Posterior vena cava (tissue), 2 donors: Measurements from ENCODE around the gene NQO2. TPM values are rescaled to one million over a fixed set of nuclear protein-coding genes. Genes with fewer than 3 reads are reported as not detected.
"Not testable (repeated sequence)": the region's sequence is repeated elsewhere in the genome, so short reads cannot be mapped to it uniquely, and the experiment has no call there.

ENCODE experiments used
- DNase-seq: peaks from one replicate; pipeline ENCODE4 v3.0.0-alpha.2; 2020; ENCODE audit warnings: low spot score
- intact Hi-C, 2 donors: fragments of 100-400 bp; cut with DNase I; formaldehyde crosslinking; loops; one replicate each; pipeline versions ENCODE4 v1.14.1 to v1.14.2; 2022 to 2023
- total RNA-seq, 2 donors: library from RNA; stranded (reverse); fragmentation: NEBNext Ultra II Directional; extraction: Animal tissue kit (Norgen Biotek cat#: 25700); gene quantifications; one replicate each; pipeline ENCODE4 v1.2.1, GENCODE V29; 2021
- donor health status: DM: yes; HTN: yes; CAD: no.
- donor health status: DM: yes; HTN: yes; CAD: no.

Gene NQO2
- total RNA-seq, 2 donors from 2014 or later, result 27.7 to 42.4 TPM

DNA sequence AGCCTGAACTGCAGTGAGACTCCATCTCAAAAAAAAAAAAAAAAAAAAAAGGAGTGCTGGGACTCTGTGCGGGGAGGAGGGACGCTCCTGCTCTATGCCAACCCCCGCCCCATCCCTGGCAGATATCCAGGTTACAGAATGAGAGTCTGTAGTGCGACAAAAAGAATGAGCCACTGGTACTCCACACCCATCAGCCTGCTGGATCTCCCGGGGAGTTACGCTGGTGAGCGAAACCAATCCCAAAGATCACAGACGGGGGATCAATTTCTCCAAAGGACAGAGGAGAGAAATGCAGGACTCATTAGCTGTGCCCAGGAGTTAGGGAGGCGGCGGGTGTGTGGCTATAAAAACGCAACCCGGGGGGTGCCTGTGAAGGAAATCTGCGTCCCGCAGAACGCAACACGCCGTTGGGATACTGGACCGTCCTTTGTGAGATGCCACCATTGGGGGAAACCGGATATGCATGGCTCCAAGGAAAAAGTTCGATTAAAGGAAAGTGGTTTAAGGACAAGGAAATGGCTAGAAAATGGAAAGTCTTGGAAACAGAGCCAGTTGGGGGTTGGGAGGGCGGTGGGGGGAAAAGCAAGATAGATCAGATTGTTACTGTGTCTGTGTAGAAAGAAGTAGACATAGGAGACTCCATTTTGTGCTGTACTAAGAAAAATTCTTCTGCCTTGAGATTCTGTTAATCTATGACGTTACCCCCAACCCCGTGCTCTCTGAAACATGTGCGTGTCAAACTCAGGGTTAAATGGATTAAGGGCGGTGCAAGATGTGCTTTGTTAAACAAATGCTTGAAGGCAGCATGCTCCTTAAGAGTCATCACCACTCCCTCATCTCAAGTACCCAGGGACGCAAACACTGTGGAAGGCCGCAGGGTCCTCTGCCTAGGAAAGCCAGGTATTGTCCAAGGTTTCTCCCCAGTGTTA is 54.8 kb downstream of the NQO2 start:
- intact Hi-C loops, result loop anchor here (2.0 to 10.0 kb wide), 2 partner anchors 56 to 210 kb away; partner anchors contain the start of genes NQO2 (in 2 of the 2) and SERPINB1 (in 1 of the 2)
- DNase-seq, result peak; percentile 92

- intact Hi-C loops, result loop anchor here (2.0 to 10.0 kb wide), 2 partner anchors 56 to 210 kb away; partner anchors contain the start of genes NQO2 (in 2 of the 2) and SERPINB1 (in 1 of the 2)
- not testable (repeated sequence) for DNase-seq
These were observed 55.4 kb downstream of the NQO2 start for GRCh38 chr6:3055158-3055499.

- DNase-seq, result no peak
- intact Hi-C loops, result loop anchor here in 1 of 2 donors (10.0 kb wide), 1 partner anchor 212 kb away; the partner anchor contains the start of gene SERPINB1
These were observed 57.5 kb downstream of the NQO2 start for GRCh38 chr6:3057063-3057770.

DNA sequence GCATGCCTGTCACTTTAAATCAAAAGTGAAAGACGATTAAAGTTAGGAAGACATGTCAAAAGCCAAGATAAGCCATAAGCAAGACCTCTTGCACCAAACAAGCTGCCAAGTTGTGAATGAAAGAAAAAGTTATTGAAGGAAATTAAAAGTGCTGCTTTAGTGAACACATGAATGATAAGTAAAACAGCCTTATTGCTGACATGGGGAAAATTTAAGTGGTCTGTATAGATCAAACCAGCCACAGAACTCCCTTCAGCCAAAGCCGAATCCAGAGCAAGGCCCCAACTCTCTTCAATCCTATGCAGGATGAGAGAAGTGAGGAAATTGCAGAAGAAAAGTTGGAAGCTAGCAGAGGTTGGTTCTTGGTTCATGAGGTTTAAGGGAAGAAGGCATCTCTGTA is 59.3 kb downstream of the NQO2 start:
- intact Hi-C loops, result loop anchor here in 1 of 2 donors (10.0 kb wide), 1 partner anchor 214 kb away; the partner anchor contains the start of gene SERPINB1
- DNase-seq, result no peak

DNA sequence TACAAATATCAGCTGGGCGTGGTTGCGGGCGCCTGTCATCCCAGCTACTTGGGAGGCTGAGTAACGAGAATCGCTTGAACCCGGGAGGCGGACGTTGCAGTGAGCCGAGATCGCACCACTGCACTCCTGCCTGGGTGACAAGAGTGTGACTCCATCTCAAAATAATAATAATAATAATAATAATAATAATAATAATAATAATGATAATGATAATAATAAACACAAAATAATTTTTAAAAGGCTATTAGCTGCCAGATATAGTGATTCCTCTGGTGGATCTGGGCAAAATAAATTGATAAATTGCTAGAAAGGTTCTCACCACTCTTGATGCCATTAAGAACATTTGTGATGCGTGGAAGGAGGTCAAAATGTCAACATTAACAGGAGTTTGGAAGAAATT is 60.4 kb downstream of the NQO2 start:
- intact Hi-C loops, result loop anchor here in 1 of 2 donors (2.0 kb wide), 1 partner anchor 55 kb away; no protein-coding TSS in a partner anchor

DNA sequence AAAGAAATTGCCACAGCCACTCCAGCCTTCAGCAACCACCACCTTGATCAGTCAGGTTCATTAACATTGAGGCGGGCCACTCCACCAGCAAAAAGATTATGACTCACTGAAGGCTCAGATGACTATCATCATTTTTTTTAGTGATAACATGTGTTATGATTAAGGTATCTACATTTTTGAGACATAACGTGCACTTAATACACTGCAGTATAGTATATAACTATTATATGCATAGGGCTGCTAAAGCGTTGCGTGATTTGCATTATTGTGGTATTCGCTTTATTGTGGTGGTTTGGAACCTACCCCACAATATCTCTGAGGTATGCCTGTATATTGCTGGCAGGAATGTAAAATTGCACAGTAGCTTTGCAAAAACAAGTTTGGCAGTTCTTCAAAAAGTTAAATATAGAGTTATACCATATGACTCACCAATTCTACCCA is 61.8 kb downstream of the NQO2 start:
- intact Hi-C loops, result loop anchor here in 1 of 2 donors (2.0 kb wide), 1 partner anchor 57 kb away; no protein-coding TSS in a partner anchor
- DNase-seq, result no peak

More for the DNA sequence above, 60.4 kb downstream of the NQO2 start:
- not testable (repeated sequence) for DNase-seq

DNA sequence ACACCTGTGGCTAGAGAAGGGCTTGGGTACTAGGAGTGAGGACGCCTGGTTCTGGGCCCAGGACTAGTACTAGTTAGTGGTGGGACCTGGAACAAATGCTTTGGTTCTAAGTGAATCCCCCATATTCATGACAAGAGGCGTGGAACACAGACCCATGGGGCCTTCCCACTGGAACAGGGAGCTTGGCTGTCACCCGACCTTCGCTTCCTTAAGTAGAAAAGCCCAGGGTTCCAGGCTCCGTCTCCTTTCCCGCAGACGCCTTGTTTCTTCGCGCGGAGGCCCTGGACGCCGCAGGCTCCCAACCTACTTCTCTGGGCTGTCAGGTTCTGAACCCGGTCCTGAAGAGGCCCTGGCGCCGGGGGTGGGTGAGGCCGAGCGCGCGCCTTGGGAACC is 63.6 kb downstream of the NQO2 start:
- intact Hi-C loops, result not testable (repeated sequence)
- peak; percentile 62 for DNase-seq

- intact Hi-C loops, result no loop called here
- peak; percentile 99 for DNase-seq
These were observed 64.3 kb downstream of the NQO2 start for GRCh38 chr6:3063733-3064700.

DNA sequence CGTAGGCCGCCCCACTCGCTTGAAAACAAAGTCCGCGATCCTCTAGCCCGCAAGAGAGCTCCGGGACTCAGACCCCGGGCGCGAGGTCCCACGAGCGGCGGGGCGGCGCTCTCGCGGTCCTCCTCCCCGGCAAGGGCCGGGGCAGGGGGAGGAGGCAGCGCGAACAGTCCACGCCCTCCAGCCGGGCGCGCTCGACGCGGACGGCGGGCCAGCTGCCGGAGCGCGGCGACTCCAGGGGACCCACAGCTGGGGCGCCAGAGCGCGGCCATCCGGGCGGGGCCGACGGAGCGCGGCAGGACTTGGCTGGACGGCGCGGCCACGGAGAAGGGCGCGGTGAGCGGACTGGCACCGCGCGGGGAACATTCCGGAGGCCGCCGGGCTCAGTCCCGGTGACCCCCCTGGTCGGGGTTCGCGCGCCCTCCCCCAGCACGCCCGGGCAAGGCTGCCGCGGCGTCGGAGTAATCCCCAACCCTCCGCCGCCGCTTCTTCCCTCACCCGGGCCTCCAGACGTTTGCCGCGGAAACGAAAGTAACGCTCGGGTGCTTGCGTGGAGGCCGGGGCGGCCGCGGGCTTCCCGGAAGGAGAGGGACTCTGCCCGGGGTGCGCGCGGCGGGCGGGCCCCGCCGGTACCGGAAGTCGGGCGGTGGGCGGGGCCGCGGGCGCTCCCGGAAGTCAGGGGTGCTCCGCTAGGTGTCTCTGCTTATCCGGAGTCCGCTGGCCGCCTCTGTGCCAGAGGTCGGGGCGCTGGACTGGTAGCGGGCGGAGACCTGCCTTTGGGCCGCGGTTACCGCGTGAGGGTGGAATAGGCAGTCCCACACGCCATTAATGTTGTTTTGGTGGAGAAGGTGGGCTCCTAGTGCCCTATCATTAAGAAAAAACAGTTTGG is 68.9 kb downstream of the NQO2 start, which contains the start of gene RIPK1:
Gene RIPK1, plus strand, starts transcription at position 166 of the 886 bp plus-strand sequence. CDS start 8,330 bp downstream, outside the sequence.
- intact Hi-C loops, result no loop called here
- peak; percentile 98 for DNase-seq

Other genes starting within 250 kb of the NQO2 start
- under 1 TPM; 0.67 to 0.74 TPM for gene MYLK4, start 249.0 kb upstream of the NQO2 start, total RNA-seq
- 10 to 100 TPM; 21.7 to 26.1 TPM for gene WRNIP1, start 234.5 kb upstream of the NQO2 start, total RNA-seq
- gene SERPINB1, start 158.0 kb upstream of the NQO2 start, total RNA-seq, result 10 to 100 TPM; 30.8 to 44.0 TPM
- 10 to 100 TPM in 1 of 2 donors, 1 to 10 TPM in 1; 9.9 to 12.8 TPM for gene SERPINB9, start 96.6 kb upstream of the NQO2 start, total RNA-seq
- gene SERPINB6, start 28.3 kb upstream of the NQO2 start, total RNA-seq, result 10 to 100 TPM; 90.7 to 98.3 TPM
- gene RIPK1, start 68.6 kb downstream of the NQO2 start, total RNA-seq, result 10 to 100 TPM; 19.9 to 20.3 TPM
- 10 to 100 TPM in 1 of 2 donors, 1 to 10 TPM in 1; 9.0 to 11.0 TPM for gene BPHL, start 118.8 kb downstream of the NQO2 start, total RNA-seq
- gene TUBB2A, start 157.7 kb downstream of the NQO2 start, total RNA-seq, result 10 to 100 TPM; 58.2 to 73.8 TPM
- gene TUBB2B, start 227.8 kb downstream of the NQO2 start, total RNA-seq, result 1 to 10 TPM; 3.0 to 5.7 TPM